Colonic mucosa (tissue), 4 donors: ENCODE data around the gene TUT7. TPM values are rescaled to one million over a fixed set of nuclear protein-coding genes. Genes with fewer than 3 reads are reported as not detected.

Source experiments
- DNase-seq: peaks from one replicate; pipeline ENCODE4 v3.0.0-alpha.2; 2020
- H3K27ac ChIP-seq: fragments of 200-600 bp; one replicate; pipeline ENCODE4 v1.8.0; 2021
- H3K27me3 ChIP-seq: fragments of 200-600 bp; one replicate; pipeline ENCODE4 v1.8.0; 2021
- H3K36me3 ChIP-seq: fragments of 200-600 bp; one replicate; pipeline ENCODE4 v1.8.0; 2021
- H3K4me1 ChIP-seq: fragments of 200-600 bp; one replicate; pipeline ENCODE4 v1.8.0; 2021; ENCODE audit warnings: mild to moderate bottlenecking
- H3K4me3 ChIP-seq: fragments of 200-600 bp; one replicate; pipeline ENCODE4 v1.8.0; 2021
- H3K9ac ChIP-seq, 2 donors: one replicate each; pipeline ENCODE4 v1.7.0; 2013; ENCODE audit warnings: control low read depth in 2 of 2, low read depth in 2 of 2, low read length in 2 of 2
- H3K9me3 ChIP-seq: fragments of 200-600 bp; one replicate; pipeline ENCODE4 v1.8.0; 2021
- intact Hi-C: fragments of 100-400 bp; cut with DNase I; formaldehyde crosslinking; loops from one replicate; pipeline ENCODE4 v1.14.1; 2022
- total RNA-seq, 2 donors: library from RNA; stranded (reverse); fragmentation: NEBNext Ultra II Directional in 1 of 2; extraction: Animal tissue kit (Norgen Biotek cat#: 25700) in 1 of 2; gene quantifications; one replicate each; pipeline ENCODE4 v1.2.1, GENCODE V29; 2021
- TF ChIP-seq, protein P1 (sequence below): fragments of 200-600 bp; IDR thresholded peaks from one replicate; pipeline ENCODE4 v1.8.0; 2022; ENCODE audit warnings: antibody characterized with exemption, mild to moderate bottlenecking
- donor health status: healthy.
- donor health status: DM: no; HTN: no; CAD: no.
- donor health status: DM: no; HTN: no; CAD: no.

Gene TUT7
- total RNA-seq, 2 donors from 2014 or later: 31.5 to 42.4 TPM

DNA sequence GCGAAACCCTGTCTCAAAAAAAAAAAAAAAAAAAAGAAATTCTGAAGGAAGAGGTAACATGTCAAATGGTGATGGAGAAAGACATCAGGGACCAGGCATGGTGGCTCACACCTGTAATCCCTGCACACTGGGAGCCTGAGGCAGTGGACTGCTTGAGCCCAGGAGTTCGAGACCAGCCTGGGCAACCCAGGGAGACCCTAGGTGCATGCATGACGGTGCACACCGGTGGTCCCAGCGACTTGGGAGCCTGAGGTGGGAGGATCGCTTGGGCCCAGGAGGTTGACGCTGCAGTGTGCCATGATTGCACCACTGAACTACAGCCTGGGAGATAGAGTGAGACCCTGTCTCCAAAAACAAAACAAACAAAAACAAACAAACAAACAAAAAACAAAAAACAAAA, 73.6 kb downstream of the TUT7 start:
- intact Hi-C loops: no loop called here
- no peak for DNase-seq
- Histone ChIP-seq H3K4me1 (peaks cover 3% of the 10 kb centered on the region), H3K27ac (no peak overlapping the region), H3K4me3 (no peak overlapping the region), H3K9me3 (no peaks in the 10 kb centered on the region), H3K9ac (peak overlapping the region in 1 of 2 donors; percentile 20), H3K27me3 (no peaks in the 10 kb centered on the region), H3K36me3 (no peaks in the 10 kb centered on the region)
- TF ChIP-seq, protein P1, sequence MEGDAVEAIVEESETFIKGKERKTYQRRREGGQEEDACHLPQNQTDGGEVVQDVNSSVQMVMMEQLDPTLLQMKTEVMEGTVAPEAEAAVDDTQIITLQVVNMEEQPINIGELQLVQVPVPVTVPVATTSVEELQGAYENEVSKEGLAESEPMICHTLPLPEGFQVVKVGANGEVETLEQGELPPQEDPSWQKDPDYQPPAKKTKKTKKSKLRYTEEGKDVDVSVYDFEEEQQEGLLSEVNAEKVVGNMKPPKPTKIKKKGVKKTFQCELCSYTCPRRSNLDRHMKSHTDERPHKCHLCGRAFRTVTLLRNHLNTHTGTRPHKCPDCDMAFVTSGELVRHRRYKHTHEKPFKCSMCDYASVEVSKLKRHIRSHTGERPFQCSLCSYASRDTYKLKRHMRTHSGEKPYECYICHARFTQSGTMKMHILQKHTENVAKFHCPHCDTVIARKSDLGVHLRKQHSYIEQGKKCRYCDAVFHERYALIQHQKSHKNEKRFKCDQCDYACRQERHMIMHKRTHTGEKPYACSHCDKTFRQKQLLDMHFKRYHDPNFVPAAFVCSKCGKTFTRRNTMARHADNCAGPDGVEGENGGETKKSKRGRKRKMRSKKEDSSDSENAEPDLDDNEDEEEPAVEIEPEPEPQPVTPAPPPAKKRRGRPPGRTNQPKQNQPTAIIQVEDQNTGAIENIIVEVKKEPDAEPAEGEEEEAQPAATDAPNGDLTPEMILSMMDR: no peak

- Histone ChIP-seq H3K9ac (no peak overlapping the region), H3K4me3 (no peak overlapping the region), H3K36me3 (no peaks in the 10 kb centered on the region), H3K4me1 (peaks cover 3% of the 10 kb centered on the region), H3K9me3 (no peaks in the 10 kb centered on the region), H3K27me3 (no peaks in the 10 kb centered on the region), H3K27ac (no peak overlapping the region)
- TF ChIP-seq, protein P1: no peak
- no peak for DNase-seq
- intact Hi-C loops: no loop called here
These were observed 74.4 kb downstream of the TUT7 start for GRCh38 chr9:86279839-86280238.

DNA sequence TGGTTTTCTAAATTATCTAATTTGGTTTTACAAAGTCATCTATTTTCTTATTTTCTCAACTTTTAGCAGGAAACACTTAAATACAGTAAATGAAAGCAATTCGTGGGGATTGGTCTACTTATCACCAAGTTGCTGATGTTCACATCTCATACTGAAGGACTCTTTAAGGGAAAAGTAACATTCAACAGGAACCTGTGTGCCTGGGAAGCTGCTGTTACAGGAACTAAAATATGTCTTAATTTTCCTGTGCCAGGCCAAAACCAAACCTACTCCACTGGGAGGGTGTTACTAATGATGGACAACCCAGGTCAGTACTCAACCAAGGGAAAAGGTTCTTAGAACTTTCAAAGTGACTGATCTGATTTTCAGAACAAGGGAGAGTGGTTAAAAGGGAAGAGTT, 77.1 kb downstream of the TUT7 start:
- no peak overlapping the region for H3K27ac ChIP-seq
- H3K4me3 ChIP-seq: no peak overlapping the region
- no peaks in the 10 kb centered on the region for H3K27me3 ChIP-seq
- peaks cover 3% of the 10 kb centered on the region for H3K4me1 ChIP-seq
- H3K9ac ChIP-seq: no peak overlapping the region
- intact Hi-C loops: no loop called here
- H3K9me3 ChIP-seq: no peaks in the 10 kb centered on the region
- no peak for DNase-seq
- no peaks in the 10 kb centered on the region for H3K36me3 ChIP-seq
- TF ChIP-seq, protein P1: no peak

GRCh38 chr9:86275962-86276361, 78.2 kb downstream of the TUT7 start:
- Histone ChIP-seq H3K9me3 (no peaks in the 10 kb centered on the region), H3K4me3 (no peak overlapping the region), H3K9ac (no peak overlapping the region), H3K27ac (no peak overlapping the region), H3K36me3 (no peaks in the 10 kb centered on the region), H3K4me1 (peaks cover 3% of the 10 kb centered on the region), H3K27me3 (no peaks in the 10 kb centered on the region)
- intact Hi-C loops: no loop called here
- TF ChIP-seq, protein P1: no peak
- no peak for DNase-seq

GRCh38 chr9:86274821-86275643, 79.2 kb downstream of the TUT7 start:
- Histone ChIP-seq H3K4me3 (no peak overlapping the region), H3K36me3 (no peaks in the 10 kb centered on the region), H3K4me1 (peaks cover under 1% of the 10 kb centered on the region), H3K9me3 (no peaks in the 10 kb centered on the region), H3K9ac (no peak overlapping the region), H3K27ac (no peak overlapping the region), H3K27me3 (no peaks in the 10 kb centered on the region)
- TF ChIP-seq, protein P1: no peak
- no peak for DNase-seq
- intact Hi-C loops: no loop called here
